B cell (primary cell): ENCODE measurements around the gene TSBP1. TPM values are rescaled to one million over a fixed set of nuclear protein-coding genes. Genes with fewer than 3 reads are reported as not detected.

Experiments
- ATAC-seq: fragments of 200-7000 bp; cut with Tn5 transposase; one replicate; pipeline ENCODE4 v1.10.0; 2021; ENCODE audit warnings: low read depth, mild to moderate bottlenecking, moderate number of reproducible peaks, moderate library complexity
- CTCF ChIA-PET: fragments of 350-600 bp; sonication (Branson Sonifier 250); formaldehyde crosslinking; loops from one replicate; lab custom pipeline; 2021; ENCODE audit warnings: antibody characterized with exemption, inconsistent platforms; lab: Charles Lee
- POLR2A ChIA-PET: fragments of 350-600 bp; sonication (Branson Sonifier 250); formaldehyde crosslinking; loops from one replicate; lab custom pipeline; 2021; ENCODE audit warnings: antibody characterized with exemption; lab: Charles Lee
- DNase-seq: peaks from one replicate; pipeline ENCODE4 v3.0.0; 2013
- H2AFZ ChIP-seq: 2 replicates; pipeline ENCODE4 v1.6.1; 2012; ENCODE audit warnings: mild to moderate bottlenecking, low read depth, low read length; ENCODE audit not compliant: insufficient read depth, poor library complexity, severe bottlenecking
- H3K27ac ChIP-seq, 2 donors: 1 replicate in 1 of 2; 2 replicates in 1 of 2; pipeline ENCODE4 v1.5.1; 2012 to 2013; ENCODE audit warnings: low read length in 2 of 2, mild to moderate bottlenecking in 2 of 2, moderate library complexity in 1 of 2
- H3K27me3 ChIP-seq, 4 experiments: fragments of 200-600 bp in 1 of 4; sonication (generic) in 1 of 4; replicated peaks in 1 of 4; 1 replicate in 2 of 4; 2 replicates in 2 of 4; pipeline versions ENCODE4 v1.6.1 to v1.7.0; 2013 to 2016; ENCODE audit warnings: low read length in 3 of 4, mild to moderate bottlenecking in 2 of 4, mixed read lengths in 1 of 4, moderate library complexity in 1 of 4; ENCODE audit not compliant: insufficient read depth in 4 of 4, control insufficient read depth in 3 of 4; ENCODE audit errors: control extremely low read depth in 1 of 4
- H3K36me3 ChIP-seq, 2 experiments: replicated peaks in 1 of 2; 1 replicate in 1 of 2; 2 replicates in 1 of 2; pipeline versions ENCODE4 v1.6.1 to v1.7.1; 2013; ENCODE audit warnings: low read length in 1 of 2; ENCODE audit not compliant: insufficient read depth in 2 of 2, control insufficient read depth in 1 of 2; ENCODE audit errors: control extremely low read depth in 1 of 2, extremely low read depth in 1 of 2
- H3K4me1 ChIP-seq, 2 donors: fragments of 200-600 bp in 1 of 2; sonication (generic) in 1 of 2; 1 replicate in 1 of 2; 2 replicates in 1 of 2; pipeline versions ENCODE4 v1.5.1 to v1.6.1; 2013 to 2017; ENCODE audit warnings: low read length in 2 of 2; ENCODE audit not compliant: control insufficient read depth in 2 of 2, insufficient read depth in 2 of 2
- H3K4me2 ChIP-seq: replicated peaks from 2 replicates; pipeline ENCODE3; 2012; ENCODE audit warnings: mild to moderate bottlenecking, low read depth, low read length; ENCODE audit not compliant: poor library complexity, severe bottlenecking
- H3K4me3 ChIP-seq, 5 experiments: fragments of 200-600 bp in 1 of 5; sonication (generic) in 1 of 5; 1 replicate in 3 of 5; 2 replicates in 2 of 5; pipeline versions ENCODE4 v1.5.1 to v1.7.0; 2011 to 2016; ENCODE audit warnings: low read length in 4 of 5, mild to moderate bottlenecking in 4 of 5, low read depth in 2 of 5, control low read depth in 1 of 5, moderate library complexity in 1 of 5; ENCODE audit not compliant: insufficient read depth in 1 of 5; ENCODE audit errors: control extremely low read depth in 1 of 5, extremely low read depth in 1 of 5
- H3K79me2 ChIP-seq: fragments of 200-600 bp; sonication (generic); one replicate; pipeline ENCODE4 v1.6.0; 2016; ENCODE audit warnings: low read length; ENCODE audit not compliant: control insufficient read depth, insufficient read depth
- H3K9ac ChIP-seq: fragments of 200-600 bp; sonication (generic); 2 replicates; pipeline ENCODE4 v1.6.1; 2017; ENCODE audit warnings: mild to moderate bottlenecking, low read length, moderate library complexity
- H3K9me3 ChIP-seq, 3 donors: one replicate each; pipeline versions ENCODE4 v1.6.1 to v1.7.1; 2013; ENCODE audit warnings: low read length in 2 of 3; ENCODE audit not compliant: control insufficient read depth in 2 of 3, insufficient read depth in 1 of 3; ENCODE audit errors: control extremely low read depth in 1 of 3
- H4K20me1 ChIP-seq: 2 replicates; pipeline ENCODE4 v1.6.0; 2012; ENCODE audit warnings: mild to moderate bottlenecking, low read length; ENCODE audit not compliant: insufficient read depth, control insufficient read depth, poor library complexity, severe bottlenecking
- H3K27ac Mint-ChIP-seq: one replicate; pipeline ENCODE4 v1.8.0; 2021; ENCODE audit warnings: mixed read lengths
- H3K27me3 Mint-ChIP-seq: one replicate; pipeline ENCODE4 v1.8.0; 2021; ENCODE audit warnings: mixed read lengths
- H3K4me1 Mint-ChIP-seq: one replicate; pipeline ENCODE4 v1.8.0; 2021; ENCODE audit warnings: mixed read lengths
- H3K4me3 Mint-ChIP-seq: one replicate; pipeline ENCODE4 v1.8.0; 2021; ENCODE audit warnings: mixed read lengths
- H3K9me3 Mint-ChIP-seq: one replicate; pipeline ENCODE4 v1.8.0; 2022; ENCODE audit warnings: mixed read lengths; ENCODE audit not compliant: insufficient read depth
- EZH2 ChIP-seq: IDR thresholded peaks from 2 replicates; pipeline ENCODE4 v1.6.1; 2012; ENCODE audit warnings: borderline replicate concordance, low read depth, mild to moderate bottlenecking, moderate library complexity, low read length; ENCODE audit not compliant: insufficient read depth, poor library complexity, severe bottlenecking
- WGBS: methylation state at CpG from one replicate; pipeline ENCODE4 v1.1.5; 2013; ENCODE audit warnings: missing lambda C conversion rate; ENCODE audit not compliant: insufficient coverage; 5-methylcytosine and 5-hydroxymethylcytosine counted together
- intact Hi-C: fragments of 100-400 bp; cut with micrococcal nuclease; formaldehyde crosslinking; loops from one replicate; pipeline ENCODE4 v1.10.0; 2022
- polyA plus RNA-seq: library from polyadenylated mRNA; depleted of rRNA; stranded (reverse); fragments of >200 nt; gene quantifications from 2 replicates; pipeline ENCODE4 v1.2.3, GENCODE V29; 2012
- total RNA-seq, 2 donors: library from RNA; stranded (reverse); fragments of 120-200 nt in 1 of 2; gene quantifications; 1 replicate in 1 of 2; 2 replicates in 1 of 2; pipeline versions ENCODE4 v1.2.3 to v1.2.4, GENCODE V29; 2013 to 2022
- TF ChIP-seq, protein P1 (sequence below): fragments of 200-600 bp; IDR thresholded peaks from one replicate; pipeline ENCODE4 v1.8.0; 2022; ENCODE audit warnings: antibody characterized with exemption, mild to moderate bottlenecking

Gene TSBP1
- total and polyA plus RNA-seq, 2 donors (not counting 1 experiment from before 2014, with no cell fraction given): not detected

DNA sequence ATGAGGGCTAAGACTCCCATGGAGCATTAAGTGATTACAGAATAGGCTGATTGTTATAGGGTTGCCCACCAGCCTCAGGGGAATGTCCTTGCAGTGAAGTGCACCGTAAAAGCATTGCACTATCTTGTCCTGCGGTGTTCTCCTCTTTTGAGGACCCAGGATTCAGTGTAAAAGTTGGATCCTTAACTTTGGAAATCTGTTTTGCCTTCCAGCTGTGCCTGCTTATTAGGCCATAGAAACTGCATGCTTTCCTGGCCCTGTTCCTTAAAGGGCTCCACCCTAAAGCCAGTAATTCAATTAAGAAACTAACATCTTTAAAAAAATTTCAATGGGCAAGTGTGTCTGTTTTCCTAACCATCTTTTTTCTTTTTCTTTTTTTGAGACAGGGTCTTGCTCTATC, 122.4 kb downstream of the TSBP1 start:
- TF ChIP-seq, protein P1, sequence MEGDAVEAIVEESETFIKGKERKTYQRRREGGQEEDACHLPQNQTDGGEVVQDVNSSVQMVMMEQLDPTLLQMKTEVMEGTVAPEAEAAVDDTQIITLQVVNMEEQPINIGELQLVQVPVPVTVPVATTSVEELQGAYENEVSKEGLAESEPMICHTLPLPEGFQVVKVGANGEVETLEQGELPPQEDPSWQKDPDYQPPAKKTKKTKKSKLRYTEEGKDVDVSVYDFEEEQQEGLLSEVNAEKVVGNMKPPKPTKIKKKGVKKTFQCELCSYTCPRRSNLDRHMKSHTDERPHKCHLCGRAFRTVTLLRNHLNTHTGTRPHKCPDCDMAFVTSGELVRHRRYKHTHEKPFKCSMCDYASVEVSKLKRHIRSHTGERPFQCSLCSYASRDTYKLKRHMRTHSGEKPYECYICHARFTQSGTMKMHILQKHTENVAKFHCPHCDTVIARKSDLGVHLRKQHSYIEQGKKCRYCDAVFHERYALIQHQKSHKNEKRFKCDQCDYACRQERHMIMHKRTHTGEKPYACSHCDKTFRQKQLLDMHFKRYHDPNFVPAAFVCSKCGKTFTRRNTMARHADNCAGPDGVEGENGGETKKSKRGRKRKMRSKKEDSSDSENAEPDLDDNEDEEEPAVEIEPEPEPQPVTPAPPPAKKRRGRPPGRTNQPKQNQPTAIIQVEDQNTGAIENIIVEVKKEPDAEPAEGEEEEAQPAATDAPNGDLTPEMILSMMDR: no peak
- no peak for TF ChIP-seq EZH2
- CTCF ChIA-PET: interaction anchor here (0.8 to 9.6 kb wide), 9 partner anchors 13 to 619 kb away, joined by 3 to 172 read pairs (median 4); partner anchors contain the start of gene BTNL2

DNA sequence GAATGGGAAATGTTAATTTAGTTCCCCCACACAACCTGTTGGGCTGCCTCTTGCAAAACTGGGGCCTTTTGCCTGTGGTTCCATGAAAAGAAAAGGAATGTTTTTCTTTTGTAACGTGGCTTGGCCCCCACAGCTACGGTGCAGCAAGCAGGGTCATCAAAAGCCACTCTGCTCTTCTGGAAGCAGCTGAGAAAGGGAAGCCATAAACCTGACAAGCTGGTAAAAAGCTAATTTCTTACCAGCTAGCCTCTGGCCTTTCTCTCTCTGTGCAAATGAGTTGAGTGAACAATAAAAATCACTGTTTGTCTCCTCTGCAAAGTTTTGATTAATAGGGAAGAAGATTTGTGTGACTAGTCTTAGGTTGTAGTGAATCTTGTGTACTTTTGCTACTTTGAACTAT, 124.3 kb downstream of the TSBP1 start:
- Histone ChIP-seq H3K27ac (no peak overlapping the region), H2AFZ (no peak overlapping the region), H3K79me2 (no peaks in the 10 kb centered on the region), H3K4me3 (no peak overlapping the region), H3K9me3 (peaks cover 0 to 6% (median 3%) of the 10 kb centered on the region in 3 donors), H3K36me3 (no peaks in the 10 kb centered on the region), H3K4me2 (no peak overlapping the region), H3K4me1 (peaks cover 12 to 21% of the 10 kb centered on the region in 2 donors), H4K20me1 (no peaks in the 10 kb centered on the region), H3K9ac (no peak overlapping the region), H3K27me3 (no peaks in the 10 kb centered on the region)
- Mint-ChIP-seq H3K4me1 (peaks cover 24% of the 10 kb centered on the region), H3K27ac (no peak overlapping the region), H3K9me3 (no peaks in the 10 kb centered on the region), H3K27me3 (no peaks in the 10 kb centered on the region), H3K4me3 (no peak overlapping the region)
- ChIA-PET CTCF (interaction anchor here (0.7 to 9.6 kb wide), 8 partner anchors 8 to 539 kb away, joined by 3 to 172 read pairs (median 8); partner anchors contain the start of gene BTNL2), POLR2A (interaction anchor here (0.6 kb wide), 1 partner anchor 21 kb away, joined by 4 read pairs; no protein-coding TSS in a partner anchor)
- intact Hi-C loops: loop anchor here (5.0 kb wide), 2 partner anchors 50 to 455 kb away; no protein-coding TSS in a partner anchor
- WGBS: 40% methylated on average over 1 of the region's 2 CpGs
- no peak for ATAC-seq
- TF ChIP-seq EZH2: no peak
- TF ChIP-seq, protein P1: no peak
- DNase-seq: no peak

More for the DNA sequence above, 122.4 kb downstream of the TSBP1 start:
- Histone ChIP-seq H3K36me3 (no peaks in the 10 kb centered on the region), H3K27me3 (no peaks in the 10 kb centered on the region), H3K4me3 (no peak overlapping the region), H4K20me1 (no peaks in the 10 kb centered on the region), H3K79me2 (no peaks in the 10 kb centered on the region), H3K9ac (no peak overlapping the region), H3K9me3 (peaks cover 0 to 6% (median 3%) of the 10 kb centered on the region in 3 donors), H2AFZ (no peak overlapping the region), H3K4me1 (peaks cover 21 to 25% of the 10 kb centered on the region in 2 donors), H3K27ac (no peak overlapping the region), H3K4me2 (no peak overlapping the region)
- POLR2A ChIA-PET: interaction anchor here (0.7 kb wide), 1 partner anchor 169 kb away, joined by 3 read pairs; no protein-coding TSS in a partner anchor
- intact Hi-C loops: loop anchor here (5.0 kb wide), 2 partner anchors 52 to 453 kb away; no protein-coding TSS in a partner anchor
- no peaks in the 10 kb centered on the region for H3K9me3 Mint-ChIP-seq
- no peaks in the 10 kb centered on the region for H3K27me3 Mint-ChIP-seq
- peaks cover 38% of the 10 kb centered on the region for H3K4me1 Mint-ChIP-seq
- no peak overlapping the region for H3K4me3 Mint-ChIP-seq
- ATAC-seq (no peak), DNase-seq (no peak)
- 100% methylated on average over 2 of the region's 2 CpGs for WGBS
- no peak overlapping the region for H3K27ac Mint-ChIP-seq
